Measurements from ENCODE around the gene ITIH4.

ITIH4 gene

DNA sequence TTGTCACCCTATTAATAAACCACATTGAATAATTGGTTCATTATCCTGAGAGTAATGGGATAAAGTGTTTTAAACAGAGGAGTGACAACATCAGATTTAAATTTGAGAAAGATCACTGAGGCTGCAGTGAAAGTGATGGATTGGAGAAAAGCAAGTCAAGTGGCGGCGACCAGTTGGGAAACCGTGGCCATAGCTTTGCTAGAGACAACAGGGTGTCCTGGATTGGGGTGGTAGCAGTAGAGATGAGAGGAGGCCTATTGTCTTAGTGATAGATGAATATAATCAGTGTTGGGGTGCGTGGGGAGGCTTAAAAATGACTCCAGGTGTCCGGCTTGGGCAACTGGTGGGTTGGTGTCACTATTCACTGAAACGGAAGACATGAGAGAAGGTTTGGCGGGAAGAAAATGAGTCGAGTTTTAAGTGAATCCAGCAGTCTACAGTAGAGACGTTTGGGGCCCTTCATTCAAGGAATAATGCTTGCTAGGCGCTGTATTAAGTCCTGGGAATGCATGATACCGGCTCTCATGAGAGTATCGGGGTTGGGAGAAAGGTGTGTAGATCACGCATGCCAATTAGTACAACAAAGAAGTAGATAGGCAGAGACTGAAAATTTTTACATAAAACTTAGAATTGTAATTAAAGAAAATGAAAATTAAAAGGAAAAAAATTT lies 60.6 kb downstream of the ITIH4 start:
- no peak for DNase-seq (ENCODE audit: low read depth in 2 of 2)

DNA sequence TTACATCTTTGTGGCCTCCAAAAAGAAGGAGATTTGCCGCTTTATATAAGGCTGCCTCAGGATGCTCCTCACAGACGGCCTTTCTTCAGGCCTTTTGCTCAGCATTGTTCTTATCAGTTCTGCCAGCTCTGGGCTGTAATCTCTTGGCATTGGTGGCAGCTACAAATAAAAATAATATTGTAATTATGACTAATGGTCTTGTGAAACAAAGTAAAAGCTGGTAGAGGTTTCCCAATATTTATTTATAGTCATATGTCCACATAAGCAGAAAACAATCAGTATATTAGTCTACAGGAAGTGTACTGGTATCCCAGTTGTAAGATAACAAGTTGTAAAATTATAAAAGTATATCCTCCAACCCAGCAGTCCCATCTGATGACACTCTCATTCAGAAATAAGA lies 67.0 kb downstream of the ITIH4 start:
- no peak for DNase-seq (ENCODE audit: low read depth in 2 of 2)

Measured in stimulated activated CD4-positive, alpha-beta T cell treated with anti-CD3 and anti-CD28 coated beads, Interleukin-15, amount 100 ng/mL, for 48 hours (primary cell).